ENCODE data around the gene CD70. TPM values are rescaled to one million over a fixed set of nuclear protein-coding genes. Genes with fewer than 3 reads are reported as not detected.
"Not testable (repeated sequence)": the region's sequence is repeated elsewhere in the genome, so short reads cannot be mapped to it uniquely, and the experiment has no call there.

The CD70 gene
- total RNA-seq, 2 donors from 2014 or later = not detected

DNA sequence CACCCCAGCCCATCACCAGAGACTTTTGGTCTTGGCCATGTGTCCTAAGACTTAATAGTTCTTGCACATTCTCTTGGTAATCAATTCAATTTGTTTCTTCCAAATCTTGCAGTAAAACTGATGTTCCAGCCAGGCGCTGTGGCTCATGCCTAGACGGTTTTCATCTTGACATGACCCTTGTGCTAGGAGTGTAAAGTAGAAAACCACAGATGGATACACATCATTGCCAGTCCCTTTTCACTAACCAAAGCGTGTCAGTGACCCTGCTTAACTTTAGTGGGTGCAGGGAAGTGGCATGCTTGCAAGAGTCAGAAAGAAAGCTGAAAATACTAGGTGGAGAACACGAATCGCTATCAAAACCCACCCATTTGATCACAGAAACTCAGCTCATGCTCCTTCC is 18.0 kb upstream of the CD70 start:
- H3K4me1 ChIP-seq (ENCODE audit: control insufficient read depth in 1 of 2, low read depth in 2 of 2) = no peaks in the 10 kb centered on the region
- no peak for ATAC-seq (ENCODE audit: insufficient number of reproducible peaks, low FRiP score, low read depth)
- TF ChIP-seq, protein P1, sequence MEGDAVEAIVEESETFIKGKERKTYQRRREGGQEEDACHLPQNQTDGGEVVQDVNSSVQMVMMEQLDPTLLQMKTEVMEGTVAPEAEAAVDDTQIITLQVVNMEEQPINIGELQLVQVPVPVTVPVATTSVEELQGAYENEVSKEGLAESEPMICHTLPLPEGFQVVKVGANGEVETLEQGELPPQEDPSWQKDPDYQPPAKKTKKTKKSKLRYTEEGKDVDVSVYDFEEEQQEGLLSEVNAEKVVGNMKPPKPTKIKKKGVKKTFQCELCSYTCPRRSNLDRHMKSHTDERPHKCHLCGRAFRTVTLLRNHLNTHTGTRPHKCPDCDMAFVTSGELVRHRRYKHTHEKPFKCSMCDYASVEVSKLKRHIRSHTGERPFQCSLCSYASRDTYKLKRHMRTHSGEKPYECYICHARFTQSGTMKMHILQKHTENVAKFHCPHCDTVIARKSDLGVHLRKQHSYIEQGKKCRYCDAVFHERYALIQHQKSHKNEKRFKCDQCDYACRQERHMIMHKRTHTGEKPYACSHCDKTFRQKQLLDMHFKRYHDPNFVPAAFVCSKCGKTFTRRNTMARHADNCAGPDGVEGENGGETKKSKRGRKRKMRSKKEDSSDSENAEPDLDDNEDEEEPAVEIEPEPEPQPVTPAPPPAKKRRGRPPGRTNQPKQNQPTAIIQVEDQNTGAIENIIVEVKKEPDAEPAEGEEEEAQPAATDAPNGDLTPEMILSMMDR (IDR thresholded peaks at IDR 0.05) = no peak
- H3K4me3 ChIP-seq = no peak overlapping the region
- no peaks in the 10 kb centered on the region for H3K27me3 ChIP-seq (replicated peaks; ENCODE audit: insufficient read depth)
- no peak for DNase-seq (ENCODE audit: low spot score)
- no peak overlapping the region for H3K27ac ChIP-seq
- H3K9me3 ChIP-seq = no peaks in the 10 kb centered on the region
- H3K36me3 ChIP-seq = no peaks in the 10 kb centered on the region

DNA sequence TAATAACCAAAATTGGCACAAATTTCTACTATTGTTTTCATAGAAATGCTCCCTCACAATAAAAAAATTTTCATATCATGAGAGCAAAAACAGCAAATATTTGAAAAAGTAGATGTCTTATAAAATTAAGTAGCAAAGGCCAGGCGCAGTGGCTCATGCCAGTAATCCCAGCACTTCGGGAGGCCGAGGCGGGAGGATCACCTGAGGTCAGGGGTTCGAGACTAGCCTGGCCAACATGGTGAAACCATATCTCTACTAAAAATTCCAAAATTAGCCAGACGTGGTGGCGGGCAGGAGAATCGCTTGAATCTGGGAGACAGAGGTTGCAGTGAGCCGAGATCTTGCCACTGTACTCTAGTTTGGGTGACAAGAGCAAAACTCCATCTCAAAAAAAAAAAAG is 17.2 kb upstream of the CD70 start:
- H3K36me3 ChIP-seq; ATAC-seq (ENCODE audit: insufficient number of reproducible peaks, low FRiP score, low read depth); DNase-seq (ENCODE audit: low spot score); H3K27ac ChIP-seq; H3K27me3 ChIP-seq (replicated peaks; ENCODE audit: insufficient read depth); H3K4me3 ChIP-seq; H3K9me3 ChIP-seq; H3K4me1 ChIP-seq (ENCODE audit: control insufficient read depth in 1 of 2, low read depth in 2 of 2): not testable (repeated sequence)

DNA sequence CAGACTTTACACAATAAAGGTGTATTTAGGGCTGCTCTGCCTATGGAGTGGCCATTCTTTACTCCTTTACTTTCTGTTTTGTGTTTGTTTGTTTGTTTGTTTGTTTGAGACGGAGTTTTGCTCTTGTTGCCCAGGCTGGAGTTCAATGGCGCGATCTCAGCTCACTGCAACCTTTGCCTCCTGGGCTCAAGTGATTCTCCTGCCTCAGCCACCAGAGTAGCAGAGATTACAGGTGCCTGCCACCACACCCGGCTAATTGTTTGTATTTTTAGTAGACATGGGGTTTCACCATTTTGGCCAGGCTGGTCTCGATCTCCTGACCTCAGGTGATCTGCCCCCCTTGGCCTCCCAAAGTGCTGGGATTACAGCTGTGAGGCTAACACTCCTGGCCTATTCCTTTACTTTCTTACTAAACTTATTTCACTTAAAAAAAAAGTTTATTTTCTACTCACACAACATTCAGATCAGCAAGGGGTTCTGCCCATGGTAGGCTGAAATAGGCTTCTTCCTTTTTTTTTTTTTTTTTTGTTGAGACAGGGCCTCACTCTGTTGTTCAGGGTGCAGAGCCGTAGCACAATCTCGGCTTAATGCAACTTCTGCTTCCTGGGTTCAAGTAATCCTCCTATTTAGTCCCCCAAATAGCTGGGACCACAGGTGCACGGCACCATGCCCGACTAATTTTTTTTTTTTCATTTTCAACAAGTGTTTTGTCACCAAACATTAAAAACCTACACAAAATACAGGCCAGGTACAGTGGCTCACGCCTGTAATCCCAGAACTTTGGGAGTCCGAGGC is 15.5 kb upstream of the CD70 start:
- H3K9me3 ChIP-seq; H3K36me3 ChIP-seq; ATAC-seq (ENCODE audit: insufficient number of reproducible peaks, low FRiP score, low read depth); H3K4me1 ChIP-seq (ENCODE audit: control insufficient read depth in 1 of 2, low read depth in 2 of 2); H3K4me3 ChIP-seq; H3K27me3 ChIP-seq (replicated peaks; ENCODE audit: insufficient read depth); DNase-seq (ENCODE audit: low spot score); H3K27ac ChIP-seq: not testable (repeated sequence)

DNA sequence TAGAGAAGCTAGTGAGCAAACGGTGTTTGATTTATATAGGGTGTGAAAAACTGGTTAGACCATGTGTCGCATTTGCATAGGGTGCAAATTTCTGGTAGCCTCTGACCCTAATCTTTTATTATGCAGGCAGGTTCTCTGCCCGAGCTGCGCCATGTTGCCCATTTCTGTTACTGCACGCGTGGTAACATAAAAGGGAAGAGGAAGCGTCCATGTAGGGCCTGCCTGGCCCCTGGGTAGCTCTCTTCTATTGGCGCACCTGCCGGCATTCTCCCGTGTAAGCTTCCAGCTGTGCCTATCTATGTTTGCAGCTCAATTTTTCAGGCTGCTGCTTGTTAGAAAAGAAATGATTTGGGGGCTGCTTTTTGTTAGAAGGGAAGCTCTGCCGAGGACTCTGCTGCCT is 14.0 kb upstream of the CD70 start:
- H3K36me3 ChIP-seq = no peaks in the 10 kb centered on the region
- no peaks in the 10 kb centered on the region for H3K4me1 ChIP-seq (ENCODE audit: control insufficient read depth in 1 of 2, low read depth in 2 of 2)
- H3K4me3 ChIP-seq = no peak overlapping the region
- TF ChIP-seq, protein P1 (IDR thresholded peaks at IDR 0.05) = no peak
- no peak for DNase-seq (ENCODE audit: low spot score)
- no peaks in the 10 kb centered on the region for H3K27me3 ChIP-seq (replicated peaks; ENCODE audit: insufficient read depth)
- ATAC-seq (ENCODE audit: insufficient number of reproducible peaks, low FRiP score, low read depth) = no peak
- H3K27ac ChIP-seq = no peak overlapping the region
- H3K9me3 ChIP-seq = no peaks in the 10 kb centered on the region

DNA sequence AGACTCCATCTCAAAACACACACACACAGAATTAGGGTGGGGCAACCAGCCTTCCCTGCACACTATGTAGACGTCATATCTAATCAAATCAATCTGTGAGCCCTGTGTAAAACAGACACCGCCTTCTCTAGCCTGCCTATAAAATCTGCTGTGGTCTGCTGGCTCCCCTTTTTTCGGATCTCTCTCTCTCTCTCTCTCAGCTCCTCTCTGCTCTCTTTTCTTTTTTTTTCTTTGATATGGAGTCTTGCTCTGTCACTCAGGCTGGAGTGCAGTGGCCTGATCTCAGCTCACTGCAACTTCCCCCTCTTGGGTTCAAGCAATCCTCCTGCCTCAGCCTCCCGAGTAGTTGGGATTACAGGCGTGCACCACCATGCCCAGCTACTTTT is 11.8 kb upstream of the CD70 start:
- Histone ChIP-seq H3K36me3 (no peaks in the 10 kb centered on the region), H3K27me3 (replicated peaks; ENCODE audit: insufficient read depth) (no peaks in the 10 kb centered on the region), H3K4me1 (ENCODE audit: control insufficient read depth in 1 of 2, low read depth in 2 of 2) (no peaks in the 10 kb centered on the region), H3K4me3 (no peak overlapping the region), H3K27ac (no peak overlapping the region), H3K9me3 (no peaks in the 10 kb centered on the region)
- TF ChIP-seq, protein P1 (IDR thresholded peaks at IDR 0.05) = no peak
- no peak for ATAC-seq (ENCODE audit: insufficient number of reproducible peaks, low FRiP score, low read depth)
- DNase-seq (ENCODE audit: low spot score) = no peak

DNA sequence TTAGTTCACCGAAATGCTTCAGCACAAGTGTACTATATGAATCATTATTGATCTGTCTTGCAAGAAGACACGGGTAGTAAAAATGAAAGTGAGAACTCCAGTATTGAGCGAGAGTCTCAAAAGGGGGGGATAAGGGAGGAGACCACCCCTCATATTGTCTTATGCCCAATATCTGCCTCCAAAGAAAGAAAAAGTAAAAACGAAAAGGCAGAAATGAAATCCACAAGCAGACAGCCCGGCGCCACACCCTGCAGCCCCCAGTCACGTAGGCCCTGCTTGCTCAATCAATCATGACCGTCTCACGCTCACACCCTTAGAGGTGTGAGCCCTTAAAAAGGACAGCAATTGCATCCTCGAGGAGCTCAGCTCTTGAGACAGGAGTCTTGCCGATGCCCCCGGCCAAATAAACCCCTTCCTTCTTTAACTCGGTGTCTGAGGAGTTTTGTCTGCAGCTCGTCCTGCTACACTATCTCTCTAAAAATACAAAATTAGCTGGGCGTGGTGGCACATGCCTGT is 10.6 kb upstream of the CD70 start:
- not testable (repeated sequence) for H3K27me3 ChIP-seq (replicated peaks; ENCODE audit: insufficient read depth); DNase-seq (ENCODE audit: low spot score); H3K9me3 ChIP-seq; H3K36me3 ChIP-seq; H3K4me1 ChIP-seq (ENCODE audit: control insufficient read depth in 1 of 2, low read depth in 2 of 2); H3K27ac ChIP-seq; ATAC-seq (ENCODE audit: insufficient number of reproducible peaks, low FRiP score, low read depth); H3K4me3 ChIP-seq

DNA sequence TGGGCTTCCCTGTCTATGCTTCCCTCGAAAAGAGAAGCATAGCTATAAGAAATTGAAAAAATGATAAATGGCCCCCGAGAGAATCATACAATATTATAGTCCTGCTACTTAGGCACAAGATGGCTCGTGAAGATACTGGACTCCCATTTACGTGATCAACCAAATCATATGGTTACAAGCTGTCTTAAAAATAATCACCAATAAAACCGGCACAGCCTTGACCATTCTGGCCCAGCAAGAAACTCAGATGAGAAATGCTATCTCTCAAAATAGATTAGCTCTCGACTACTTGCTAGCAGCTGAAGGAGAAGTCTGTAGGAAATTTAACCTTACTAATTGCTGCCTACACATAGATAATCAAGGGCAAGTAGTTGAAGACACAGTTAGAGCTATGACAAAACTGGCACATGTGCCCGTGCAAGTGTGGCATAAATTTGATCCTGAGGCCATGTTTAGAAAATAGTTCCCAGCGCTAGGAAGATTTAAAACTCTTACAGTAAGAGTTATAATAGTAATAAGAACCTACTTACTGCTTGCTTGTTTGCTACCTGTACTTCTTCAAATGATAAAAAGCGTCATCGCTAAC is 10.1 kb upstream of the CD70 start:
- not testable (repeated sequence) for H3K9me3 ChIP-seq; H3K27ac ChIP-seq; H3K27me3 ChIP-seq (replicated peaks; ENCODE audit: insufficient read depth); H3K4me3 ChIP-seq; H3K36me3 ChIP-seq; DNase-seq (ENCODE audit: low spot score); ATAC-seq (ENCODE audit: insufficient number of reproducible peaks, low FRiP score, low read depth); H3K4me1 ChIP-seq (ENCODE audit: control insufficient read depth in 1 of 2, low read depth in 2 of 2)
